ENCODE results near the gene DUS3L. TPM values are rescaled to one million over a fixed set of nuclear protein-coding genes. Genes with fewer than 3 reads are reported as not detected.

DUS3L gene
- total RNA-seq, 1 experiment from 2014 or later: 67.0 TPM

DNA sequence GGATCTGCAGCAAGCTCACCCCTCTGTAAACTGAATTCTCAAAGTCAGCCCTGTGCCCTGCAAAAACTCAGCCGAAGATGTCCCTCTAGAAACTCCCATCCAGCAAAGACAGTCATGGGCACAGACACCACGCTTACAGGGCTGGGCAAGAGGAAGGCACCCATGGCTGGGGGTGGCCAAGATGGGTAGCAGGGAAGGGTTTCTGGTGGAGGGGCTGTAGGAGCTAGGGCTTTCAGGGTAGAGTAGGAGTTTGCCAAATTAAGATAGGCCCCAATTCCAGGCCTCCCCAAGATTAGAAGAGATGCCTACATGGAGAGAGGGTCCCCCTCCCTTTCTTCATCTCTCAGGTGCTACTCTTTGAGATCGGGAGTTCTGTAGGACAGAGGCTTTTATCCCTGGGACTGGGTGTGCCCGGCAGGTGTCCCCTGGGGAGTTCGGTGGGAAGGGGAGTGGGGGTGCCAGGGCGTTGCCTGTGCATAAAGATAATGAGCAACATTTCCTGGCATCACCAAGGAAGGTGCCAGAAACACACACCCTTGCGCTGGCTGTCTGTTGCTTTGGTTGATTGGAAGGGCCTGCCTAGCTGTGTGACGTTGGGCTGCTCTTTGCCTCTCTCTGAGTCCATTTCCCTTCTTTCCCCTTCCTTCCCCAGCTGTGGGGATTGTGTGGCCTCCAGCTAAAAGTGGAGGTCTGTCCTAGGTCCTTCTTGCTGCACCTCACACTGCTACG, 23.3 kb upstream of the DUS3L start:
- no peak overlapping the region for H3T11ph ChIP-seq (ENCODE audit: low read length)
- no peak for DNase-seq
- TF ChIP-seq, protein P1, sequence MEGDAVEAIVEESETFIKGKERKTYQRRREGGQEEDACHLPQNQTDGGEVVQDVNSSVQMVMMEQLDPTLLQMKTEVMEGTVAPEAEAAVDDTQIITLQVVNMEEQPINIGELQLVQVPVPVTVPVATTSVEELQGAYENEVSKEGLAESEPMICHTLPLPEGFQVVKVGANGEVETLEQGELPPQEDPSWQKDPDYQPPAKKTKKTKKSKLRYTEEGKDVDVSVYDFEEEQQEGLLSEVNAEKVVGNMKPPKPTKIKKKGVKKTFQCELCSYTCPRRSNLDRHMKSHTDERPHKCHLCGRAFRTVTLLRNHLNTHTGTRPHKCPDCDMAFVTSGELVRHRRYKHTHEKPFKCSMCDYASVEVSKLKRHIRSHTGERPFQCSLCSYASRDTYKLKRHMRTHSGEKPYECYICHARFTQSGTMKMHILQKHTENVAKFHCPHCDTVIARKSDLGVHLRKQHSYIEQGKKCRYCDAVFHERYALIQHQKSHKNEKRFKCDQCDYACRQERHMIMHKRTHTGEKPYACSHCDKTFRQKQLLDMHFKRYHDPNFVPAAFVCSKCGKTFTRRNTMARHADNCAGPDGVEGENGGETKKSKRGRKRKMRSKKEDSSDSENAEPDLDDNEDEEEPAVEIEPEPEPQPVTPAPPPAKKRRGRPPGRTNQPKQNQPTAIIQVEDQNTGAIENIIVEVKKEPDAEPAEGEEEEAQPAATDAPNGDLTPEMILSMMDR (conservative IDR thresholded peaks at IDR 0.05): no peak
- no peak overlapping the region for H3K27ac Mint-ChIP-seq
- no peak overlapping the region for H4K8ac ChIP-seq (replicated peaks; ENCODE audit: insufficient read length, low read depth, low read length)
- no peaks in the 10 kb centered on the region for H3K36me3 Mint-ChIP-seq (ENCODE audit: insufficient read depth in 1 of 3, low read depth in 3 of 3)
- no peaks in the 10 kb centered on the region for H3K79me1 ChIP-seq (ENCODE audit: insufficient read depth, low read depth, low read length, poor library complexity, severe bottlenecking)
- H2BK15ac ChIP-seq (ENCODE audit: low read depth, low read length): no peak overlapping the region
- H3K9me3 Mint-ChIP-seq: no peaks in the 10 kb centered on the region
- no peak overlapping the region for H2BK5ac ChIP-seq (ENCODE audit: insufficient read length, low read length)
- no peak overlapping the region for H3K18ac ChIP-seq (ENCODE audit: insufficient read length, low read depth, low read length)
- H3K4me1 Mint-ChIP-seq: no peaks in the 10 kb centered on the region
- no peak overlapping the region for H2BK12ac ChIP-seq (ENCODE audit: insufficient read length, low read depth, low read length)
- H2BK20ac ChIP-seq (ENCODE audit: low read depth, low read length, poor library complexity, severe bottlenecking): no peak overlapping the region
- H3K9me3 ChIP-seq (ENCODE audit: control insufficient read depth, low read depth, low read length): no peaks in the 10 kb centered on the region
- H4K91ac ChIP-seq (ENCODE audit: insufficient read length, low read depth, low read length): no peak overlapping the region
- no peak overlapping the region for H3K23ac ChIP-seq (ENCODE audit: insufficient read length, low read depth, low read length)
- H3K27me3 Mint-ChIP-seq (ENCODE audit: low read depth): peaks cover 24% of the 10 kb centered on the region
- H4K5ac ChIP-seq (ENCODE audit: insufficient read length, low read depth, low read length): no peak overlapping the region
- WGBS (ENCODE audit: extremely low coverage, insufficient read length, low lambda C conversion rate): no CpG with 5 or more reads among the region's 9 CpGs
- H3K23me2 ChIP-seq (ENCODE audit: insufficient read length, low read depth, low read length, poor library complexity, severe bottlenecking): no peaks in the 10 kb centered on the region
- H3K27me3 ChIP-seq (ENCODE audit: insufficient read depth, low read length): no peaks in the 10 kb centered on the region
- H3K14ac ChIP-seq (ENCODE audit: insufficient read depth, low read length): no peak overlapping the region; the same call in 1 of the 2 replicates
- H3K9ac ChIP-seq (ENCODE audit: extremely low read depth, insufficient read length, low read length): no peak overlapping the region
- no peak overlapping the region for H2BK120ac ChIP-seq (ENCODE audit: low read depth, low read length, poor library complexity, severe bottlenecking)
- no peaks in the 10 kb centered on the region for H3K79me2 ChIP-seq (ENCODE audit: insufficient read depth, low read length)
- H3K4me2 ChIP-seq (ENCODE audit: insufficient read depth, insufficient read length, low read length): no peak overlapping the region
- H3K4me1 ChIP-seq (ENCODE audit: insufficient read depth, low read length): no peaks in the 10 kb centered on the region
- no peak overlapping the region for H3K4ac ChIP-seq (ENCODE audit: low read depth, low read length)
- H3K56ac ChIP-seq (ENCODE audit: insufficient read length, low read depth, low read length): no peak overlapping the region
- no peaks in the 10 kb centered on the region for H4K20me1 ChIP-seq (ENCODE audit: control insufficient read depth, insufficient read depth, insufficient read length)
- H3K4me3 Mint-ChIP-seq: no peak overlapping the region; a peak in 1 of 5 replicates
- H3K27ac ChIP-seq (ENCODE audit: insufficient read length, low read depth, low read length): no peak overlapping the region
- no peak overlapping the region for H2AK5ac ChIP-seq (ENCODE audit: insufficient read length, low read length)
- no peak overlapping the region for H2AFZ ChIP-seq (ENCODE audit: low read length)
